Spinal cord (tissue), 10 donors: ENCODE results near the gene FOXA1. TPM values are rescaled to one million over a fixed set of nuclear protein-coding genes. Genes with fewer than 3 reads are reported as not detected.
A peak's percentile ranks its signal among the peaks of the same experiment; 100 is the strongest.

Experiments
- DNase-seq, 6 donors: peaks; one replicate each; pipeline versions ENCODE4 v3.0.0 to v3.0.0-alpha.2; 2013 to 2015; ENCODE audit warnings: low spot score in 6 of 6, low read depth in 4 of 6
- H3K27ac ChIP-seq: one replicate; pipeline ENCODE4 v1.5.1; 2013; ENCODE audit warnings: low read depth, low read length, control low read depth
- H3K27me3 ChIP-seq: one replicate; pipeline ENCODE4 v1.6.1; 2013; ENCODE audit warnings: low read length; ENCODE audit not compliant: control insufficient read depth, insufficient read depth
- H3K36me3 ChIP-seq: one replicate; pipeline ENCODE4 v1.6.1; 2013; ENCODE audit warnings: low read length; ENCODE audit not compliant: control insufficient read depth, insufficient read depth
- H3K4me1 ChIP-seq: one replicate; pipeline ENCODE4 v1.6.1; 2013; ENCODE audit warnings: low read length; ENCODE audit not compliant: control insufficient read depth, insufficient read depth
- H3K4me3 ChIP-seq: one replicate; pipeline ENCODE4 v1.5.1; 2013; ENCODE audit warnings: low read depth, low read length, control low read depth
- H3K9me3 ChIP-seq: one replicate; pipeline ENCODE4 v1.6.1; 2013; ENCODE audit warnings: low read length; ENCODE audit not compliant: control insufficient read depth, insufficient read depth
- WGBS: methylation state at CpG from one replicate; pipeline ENCODE4 v1.1.5; 2013; ENCODE audit warnings: missing lambda C conversion rate; ENCODE audit not compliant: insufficient coverage; 5-methylcytosine and 5-hydroxymethylcytosine counted together
- polyA plus RNA-seq, 2 donors: library from polyadenylated mRNA; unstranded; fragments of 120-200 nt; gene quantifications; one replicate each; pipeline ENCODE4 v1.2.1, GENCODE V29; 2013; ENCODE audit not compliant: insufficient read length in 2 of 2
- total RNA-seq, 2 donors: library from RNA; depleted of rRNA in 1 of 2; stranded (reverse); fragments of 120-200 nt in 1 of 2; fragments of >200 nt in 1 of 2; gene quantifications; one replicate each; pipeline versions ENCODE4 v1.2.3 to v1.2.4, GENCODE V29; 2013 to 2014
- donor health status: healthy.

The FOXA1 gene
- total and polyA plus RNA-seq, 4 donors = 0.40 to 4.4 (median 2.5) TPM

DNA sequence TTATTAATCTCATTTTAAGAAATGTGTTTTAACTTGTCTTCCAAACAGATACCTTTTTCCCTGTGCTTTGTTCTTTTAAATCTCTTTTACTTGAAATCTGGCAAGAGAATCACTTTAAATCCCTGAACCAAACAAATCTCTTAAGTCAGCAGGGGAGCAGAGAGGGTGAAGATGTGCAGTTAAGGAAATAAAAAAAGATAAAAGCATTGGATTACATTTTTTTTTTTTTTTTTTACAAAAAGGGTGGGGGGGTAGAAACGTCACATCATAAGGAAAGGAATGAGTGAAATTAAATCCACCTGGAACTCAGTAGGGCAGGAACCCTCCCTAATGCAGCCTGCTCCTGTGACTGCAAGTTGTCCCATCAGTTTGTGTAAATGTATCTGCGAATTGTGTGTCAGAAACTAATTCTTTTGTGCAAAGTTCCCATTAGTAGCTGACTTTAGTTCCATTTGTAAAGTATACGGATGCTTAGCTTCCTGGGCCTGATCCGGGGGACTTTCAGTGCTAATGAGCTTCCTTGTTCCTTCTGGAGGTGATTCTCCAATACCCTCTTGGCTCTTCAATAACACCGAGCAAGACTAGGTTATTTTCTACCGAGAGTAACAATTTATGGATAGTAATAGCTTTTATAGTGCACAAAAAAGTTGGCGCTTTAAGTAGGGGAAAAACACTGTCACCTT is 1.9 kb upstream of the FOXA1 start:
- peak in 1 of 6 donors; percentile 9 for DNase-seq
- Histone ChIP-seq H3K27ac (no peak overlapping the region), H3K27me3 (peaks cover 97% of the 10 kb centered on the region), H3K9me3 (no peaks in the 10 kb centered on the region), H3K4me3 (no peak overlapping the region), H3K36me3 (no peaks in the 10 kb centered on the region), H3K4me1 (peaks cover 52% of the 10 kb centered on the region)
- WGBS = 28% methylated on average over 2 of the region's 7 CpGs

DNA sequence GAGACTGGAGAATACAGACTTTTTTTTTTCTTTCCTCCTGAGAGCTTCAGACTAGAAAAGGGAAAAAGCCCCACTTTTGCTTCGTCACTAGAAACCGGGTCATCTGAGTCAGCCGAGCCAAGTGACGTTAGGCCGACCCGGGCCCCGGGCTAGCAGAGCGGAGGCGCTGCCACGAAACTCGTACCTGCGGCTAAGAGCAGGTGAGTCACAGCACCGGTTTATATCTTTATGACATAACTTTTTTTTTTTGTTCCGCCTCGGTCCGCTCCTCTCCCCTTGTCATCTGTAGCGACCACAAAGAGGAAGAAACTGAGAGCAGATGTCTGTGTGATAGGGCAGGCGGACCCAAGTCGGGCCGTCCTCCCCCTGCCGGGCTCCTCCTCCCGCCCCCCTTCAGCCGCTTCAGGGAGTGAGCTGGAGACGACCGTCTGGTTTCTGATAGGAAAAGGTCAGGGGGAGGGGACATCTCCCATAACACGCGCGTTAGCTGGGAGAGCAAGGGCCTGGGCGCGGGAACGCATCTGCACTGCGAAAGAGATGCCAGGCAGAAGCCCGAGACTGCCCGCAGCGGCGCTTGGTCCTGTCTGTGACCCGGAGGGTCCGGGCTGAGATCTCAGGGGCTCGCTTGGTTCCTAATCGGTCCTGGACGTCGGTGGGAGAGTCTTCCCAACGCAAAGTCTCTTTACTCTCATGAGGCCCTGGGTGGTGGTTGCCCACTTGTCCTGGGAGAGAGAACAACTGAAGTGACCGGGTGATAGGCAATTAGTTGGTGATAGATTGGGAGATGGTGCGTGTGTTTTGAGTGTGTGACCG is 966 bp upstream of the FOXA1 start:
- peak in 2 of 6 donors; percentile 38 to 41 for DNase-seq
- H3K9me3 ChIP-seq = no peaks in the 10 kb centered on the region
- 3% methylated on average over 39 of the region's 46 CpGs for WGBS
- H3K4me1 ChIP-seq = peaks cover 58% of the 10 kb centered on the region
- H3K36me3 ChIP-seq = no peaks in the 10 kb centered on the region
- H3K4me3 ChIP-seq = peak overlapping the region; percentile 27
- no peak overlapping the region for H3K27ac ChIP-seq
- H3K27me3 ChIP-seq = peaks cover 97% of the 10 kb centered on the region

DNA sequence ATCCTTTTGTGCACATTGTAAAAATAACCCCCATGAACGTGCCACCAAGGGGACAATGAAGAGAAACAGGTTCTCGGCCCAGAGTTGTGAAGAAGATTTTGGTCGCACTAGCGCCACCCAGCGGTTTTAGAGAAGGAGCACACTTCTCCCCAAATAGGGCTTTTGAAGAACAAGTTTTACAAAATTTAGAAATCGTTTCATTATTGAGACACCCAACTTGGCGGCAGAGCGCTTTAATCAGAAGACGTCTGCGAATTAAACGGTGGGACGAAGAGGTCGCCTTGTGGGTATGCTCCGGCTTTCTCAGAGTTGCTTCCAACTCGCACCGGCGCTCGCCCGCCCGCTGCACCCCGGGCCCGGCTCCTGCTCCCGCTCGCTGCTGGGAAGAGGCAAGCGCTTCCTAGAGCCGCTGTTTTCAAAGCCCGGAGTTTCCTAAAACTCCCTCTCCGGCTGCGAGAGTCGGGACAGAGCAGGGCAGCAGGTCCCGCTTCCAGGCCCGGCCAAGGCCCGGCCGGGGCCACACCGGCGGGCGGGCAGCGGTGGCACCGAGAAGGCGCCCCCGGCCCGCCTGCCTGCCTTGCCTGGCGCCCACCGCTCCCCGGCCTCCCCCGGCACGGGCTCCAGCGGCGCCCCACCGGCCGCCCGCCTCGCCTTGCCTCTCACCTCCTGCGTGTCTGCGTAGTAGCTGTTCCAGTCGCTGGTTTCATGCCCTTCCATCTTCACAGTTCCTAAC is 645 bp downstream of the FOXA1 start:
- no peak overlapping the region for H3K27ac ChIP-seq
- H3K9me3 ChIP-seq = no peaks in the 10 kb centered on the region
- H3K4me1 ChIP-seq = peaks cover 49% of the 10 kb centered on the region
- DNase-seq = peak in 4 of 6 donors; percentile 68 to 92 (median 76)
- H3K27me3 ChIP-seq = peaks cover 93% of the 10 kb centered on the region
- H3K36me3 ChIP-seq = no peaks in the 10 kb centered on the region
- peak overlapping the region; percentile 29 for H3K4me3 ChIP-seq
- under 1% methylated on average over 56 of the region's 56 CpGs for WGBS

DNA sequence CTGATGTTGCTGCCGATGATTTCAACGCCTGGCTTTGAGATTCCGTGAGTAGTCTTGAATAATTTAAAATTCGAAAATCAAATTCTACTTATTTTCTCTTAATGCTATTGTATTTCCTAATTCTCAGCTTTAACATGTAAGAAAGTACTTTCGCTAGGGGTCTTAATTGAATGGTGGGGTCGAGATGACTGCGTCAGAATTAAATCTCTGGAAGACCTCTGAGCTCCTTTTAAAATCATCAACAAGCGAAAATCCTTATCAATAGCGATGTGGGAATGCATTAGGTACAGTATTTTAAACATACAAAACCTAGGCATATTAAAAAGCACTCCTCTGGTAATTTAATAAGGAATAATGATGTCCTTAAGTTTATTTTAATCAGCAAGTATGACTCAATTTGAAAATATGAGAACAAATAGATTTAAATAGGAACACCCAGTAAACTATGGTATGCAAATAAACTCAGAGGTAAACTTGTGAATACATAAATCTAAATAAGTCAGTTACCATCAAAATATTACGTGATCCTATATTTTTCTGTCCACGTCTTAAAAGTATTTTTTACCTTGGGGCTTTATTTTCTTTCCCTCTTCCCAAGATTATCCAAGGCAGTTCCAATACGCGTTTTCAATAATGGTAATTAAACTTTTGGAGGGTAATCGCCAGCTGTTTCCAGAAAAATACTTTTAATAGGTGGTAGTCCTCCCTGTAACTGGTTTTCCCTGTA is 1.4 kb downstream of the FOXA1 start:
- H3K4me1 ChIP-seq = peaks cover 42% of the 10 kb centered on the region
- WGBS = no CpG with 5 or more reads among the region's 14 CpGs

DNA sequence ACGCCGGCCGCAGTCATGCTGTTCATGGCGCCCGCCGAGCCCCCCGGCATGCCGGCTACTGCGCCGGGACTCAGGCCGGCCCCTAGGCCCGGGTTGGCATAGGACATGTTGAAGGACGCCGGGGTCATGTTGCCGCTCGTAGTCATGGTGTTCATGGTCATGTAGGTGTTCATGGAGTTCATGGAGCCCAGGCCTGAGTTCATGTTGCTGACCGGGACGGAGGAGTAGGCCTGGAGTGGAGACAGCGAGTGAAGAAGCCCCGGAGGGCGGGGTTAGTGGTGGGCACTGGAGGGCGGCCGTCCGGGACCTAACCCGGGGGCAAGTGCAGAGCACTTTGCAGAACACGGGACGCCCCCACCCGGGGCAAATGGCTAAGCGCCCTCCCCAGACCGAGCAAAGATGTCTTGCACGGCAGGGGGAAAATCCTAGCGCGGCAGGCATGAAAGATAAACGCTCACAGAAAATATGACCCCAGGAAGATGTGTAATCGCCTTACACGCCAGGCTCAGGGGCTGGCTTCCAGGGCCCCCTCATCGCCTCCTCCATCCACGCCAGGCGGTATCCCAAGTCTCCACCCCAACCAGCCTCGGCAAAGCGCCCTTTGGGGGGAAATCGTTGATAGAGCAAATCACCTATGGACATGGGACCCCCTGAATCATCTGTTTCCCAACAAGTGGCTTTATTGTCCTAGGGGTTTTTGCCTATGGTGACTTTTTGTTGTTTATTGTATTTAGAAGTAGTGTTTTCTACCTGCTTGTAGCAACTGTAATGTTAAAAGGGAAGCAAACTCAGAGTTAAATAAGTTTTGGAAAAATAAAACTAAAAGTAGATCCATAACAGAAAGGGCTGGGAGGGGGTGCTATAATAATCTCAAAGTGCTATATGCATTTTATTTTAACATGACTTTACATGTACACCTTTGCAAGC is 2.3 kb downstream of the FOXA1 start:
- peaks cover 41% of the 10 kb centered on the region for H3K4me1 ChIP-seq
- H3K27me3 ChIP-seq = peaks cover 93% of the 10 kb centered on the region
- no peak for DNase-seq
- no peaks in the 10 kb centered on the region for H3K9me3 ChIP-seq
- H3K36me3 ChIP-seq = no peaks in the 10 kb centered on the region
- H3K4me3 ChIP-seq = no peak overlapping the region
- WGBS = 1% methylated on average over 35 of the region's 42 CpGs
- H3K27ac ChIP-seq = no peak overlapping the region

More for the DNA sequence above, 1.4 kb downstream of the FOXA1 start:
- no peak overlapping the region for H3K4me3 ChIP-seq
- peaks cover 93% of the 10 kb centered on the region for H3K27me3 ChIP-seq
- H3K9me3 ChIP-seq = no peaks in the 10 kb centered on the region
- no peaks in the 10 kb centered on the region for H3K36me3 ChIP-seq
- no peak overlapping the region for H3K27ac ChIP-seq
- peak in 2 of 6 donors; percentile 35 to 55 for DNase-seq

DNA sequence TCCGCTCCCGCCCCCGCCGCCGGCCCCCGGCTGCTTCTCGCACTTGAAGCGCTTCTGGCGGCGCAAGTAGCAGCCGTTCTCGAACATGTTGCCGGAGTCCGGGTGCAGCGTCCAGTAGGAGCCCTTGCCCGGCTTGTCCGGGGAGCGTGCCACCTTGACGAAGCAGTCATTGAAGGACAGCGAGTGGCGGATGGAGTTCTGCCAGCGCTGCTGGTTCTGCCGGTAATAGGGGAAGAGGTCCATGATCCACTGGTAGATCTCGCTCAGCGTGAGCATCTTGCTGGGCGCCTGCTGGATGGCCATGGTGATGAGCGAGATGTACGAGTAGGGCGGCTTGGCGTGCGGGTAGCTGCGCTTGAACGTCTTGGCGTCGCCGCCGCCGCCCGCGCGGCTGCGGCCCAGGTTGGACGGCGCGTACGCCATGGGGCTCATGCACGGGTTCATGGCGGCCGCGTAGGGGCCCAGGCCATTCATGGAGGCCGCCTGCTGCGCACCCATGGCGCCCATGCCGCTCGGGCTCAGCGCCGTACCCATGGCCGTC is 3.0 kb downstream of the FOXA1 start:
- peaks cover 38% of the 10 kb centered on the region for H3K4me1 ChIP-seq
- no peak for DNase-seq
- no peak overlapping the region for H3K27ac ChIP-seq
- no peaks in the 10 kb centered on the region for H3K36me3 ChIP-seq
- peaks cover 93% of the 10 kb centered on the region for H3K27me3 ChIP-seq
- 2% methylated on average over 58 of the region's 58 CpGs for WGBS
- H3K4me3 ChIP-seq = no peak overlapping the region
- no peaks in the 10 kb centered on the region for H3K9me3 ChIP-seq

DNA sequence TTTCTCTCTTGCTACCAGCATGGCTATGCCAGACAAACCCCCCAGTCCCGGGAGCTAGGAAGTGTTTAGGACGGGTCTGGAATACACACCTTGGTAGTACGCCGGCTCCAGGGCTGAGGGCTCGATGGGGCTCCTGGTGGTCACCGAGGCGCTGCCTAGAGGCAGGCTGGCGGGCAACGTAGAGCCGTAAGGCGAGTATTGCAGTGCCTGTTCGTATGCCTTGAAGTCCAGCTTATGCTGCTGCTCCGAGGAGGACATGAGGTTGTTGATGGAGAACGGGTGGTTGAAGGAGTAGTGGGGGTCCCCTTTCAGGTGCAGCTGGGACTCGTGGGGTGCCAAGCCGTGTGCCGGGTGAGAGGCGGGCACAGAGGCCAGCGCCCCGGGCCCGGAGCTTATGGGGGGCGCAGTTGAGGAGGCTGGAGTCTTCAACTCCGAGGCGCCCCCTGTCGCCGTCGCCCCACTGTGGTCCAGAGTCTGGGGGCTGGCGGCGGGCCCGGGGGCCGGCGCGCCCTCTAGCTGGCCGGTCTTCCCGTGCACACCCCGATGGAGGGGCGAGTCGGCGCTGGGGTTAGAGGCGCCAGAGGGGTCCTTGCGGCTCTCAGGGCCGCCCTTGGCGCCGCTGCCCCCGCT is 3.6 kb downstream of the FOXA1 start:
- no peaks in the 10 kb centered on the region for H3K36me3 ChIP-seq
- DNase-seq = peak in 2 of 6 donors; percentile 29 to 32
- H3K9me3 ChIP-seq = no peaks in the 10 kb centered on the region
- H3K27ac ChIP-seq = no peak overlapping the region
- no peak overlapping the region for H3K4me3 ChIP-seq
- WGBS = 2% methylated on average over 44 of the region's 45 CpGs
- peaks cover 38% of the 10 kb centered on the region for H3K4me1 ChIP-seq
- peaks cover 93% of the 10 kb centered on the region for H3K27me3 ChIP-seq

DNA sequence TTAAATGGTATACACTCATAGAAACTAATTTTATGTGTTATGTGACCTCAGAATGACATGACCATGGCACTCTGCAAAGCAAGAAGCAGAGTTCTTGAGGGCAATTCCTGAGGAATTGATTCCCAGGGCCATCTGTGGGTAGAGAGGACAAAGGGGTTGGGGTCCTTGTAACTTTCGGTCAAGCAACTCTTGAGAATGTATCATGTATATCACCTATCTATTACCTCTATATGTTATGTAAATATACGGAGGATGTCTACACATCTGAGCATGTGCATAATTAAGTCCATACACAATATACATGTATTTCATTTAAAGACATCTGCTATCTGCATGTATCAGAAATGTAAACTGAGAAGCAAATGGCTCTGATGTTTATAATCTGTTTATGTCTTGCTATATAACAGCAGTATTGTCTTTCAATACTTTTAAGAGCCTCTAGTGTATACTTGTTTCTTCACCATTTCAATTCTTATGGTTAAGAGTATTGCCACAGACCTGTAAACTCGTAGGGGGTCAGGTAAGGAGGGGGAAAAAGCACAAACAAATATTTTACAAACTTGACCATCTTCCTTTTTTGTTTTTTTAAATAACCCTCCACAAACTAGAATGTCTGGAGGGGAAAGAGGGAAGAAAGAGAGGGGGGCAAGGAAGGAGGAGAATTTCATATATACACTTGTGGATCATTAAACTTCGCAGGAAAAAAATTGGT is 4.5 kb downstream of the FOXA1 start:
- H3K27me3 ChIP-seq = peaks cover 93% of the 10 kb centered on the region
- H3K4me3 ChIP-seq = no peak overlapping the region
- no peaks in the 10 kb centered on the region for H3K9me3 ChIP-seq
- peak in 1 of 6 donors; percentile 36 for DNase-seq
- H3K27ac ChIP-seq = no peak overlapping the region
- H3K36me3 ChIP-seq = no peaks in the 10 kb centered on the region
- H3K4me1 ChIP-seq = peaks cover 30% of the 10 kb centered on the region
- no CpG with 5 or more reads among the region's 4 CpGs for WGBS
